ENCODE measurements around the gene ATRIP. TPM values are rescaled to one million over a fixed set of nuclear protein-coding genes. Genes with fewer than 3 reads are reported as not detected.

ATRIP gene
- total and polyA plus RNA-seq, 4 donors, result 1.7 to 4.6 (median 2.9) TPM

DNA sequence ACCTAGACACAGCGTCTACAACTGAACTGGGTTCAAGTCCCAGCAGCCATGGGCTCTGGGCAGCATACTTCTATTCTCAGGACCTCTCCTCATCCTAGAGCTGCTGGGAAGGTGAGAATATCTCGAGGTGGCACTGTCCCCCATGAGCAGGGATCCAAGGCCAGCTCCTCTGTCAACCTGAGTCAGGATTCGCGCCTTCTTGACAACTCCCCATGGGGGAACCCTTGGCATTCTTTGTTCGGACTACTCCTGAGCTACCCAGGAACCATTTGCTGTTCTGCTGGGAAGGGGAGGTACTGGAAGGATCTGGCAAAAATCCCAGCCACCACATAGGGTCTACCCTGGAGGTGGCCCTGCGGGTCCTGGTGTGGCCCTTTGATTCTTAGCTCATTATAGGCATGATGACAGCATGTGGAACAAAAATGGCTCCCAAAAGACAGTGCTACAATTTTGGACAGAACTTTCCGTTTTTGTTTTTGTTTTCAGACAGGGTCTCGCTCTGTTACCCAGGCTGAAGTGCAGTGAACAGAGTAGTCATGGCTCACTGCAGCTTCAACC, 38.9 kb upstream of the ATRIP start:
- H3K36me3 ChIP-seq (ENCODE audit: control insufficient read depth in 4 of 4, insufficient read depth in 3 of 4, low read depth in 1 of 4, low read length in 3 of 4), result peaks cover 32 to 97% (median 48%) of the 10 kb centered on the region in 4 donors
- WGBS, result 87% methylated on average over 8 of the region's 8 CpGs
- TF ChIP-seq FOXA2 (IDR thresholded peaks at IDR 0.05), result no peak
- no peak for TF ChIP-seq FOXA1 (IDR thresholded peaks at IDR 0.05)
- H3K27ac ChIP-seq (ENCODE audit: low read depth in 1 of 2, low read length in 2 of 2), result no peak overlapping the region
- no peaks in the 10 kb centered on the region for H3K4me1 ChIP-seq (ENCODE audit: control insufficient read depth in 4 of 4, insufficient read depth in 4 of 4, low read length in 3 of 4)
- H3K9me3 ChIP-seq (ENCODE audit: control insufficient read depth in 4 of 4, low read length in 3 of 4), result no peaks in the 10 kb centered on the region
- H3K27me3 ChIP-seq (ENCODE audit: control insufficient read depth in 4 of 4, insufficient read depth in 4 of 4, low read length in 3 of 4), result no peaks in the 10 kb centered on the region
- H3K4me3 ChIP-seq (ENCODE audit: low read depth in 1 of 3, low read length in 3 of 3), result no peak overlapping the region
- H3K9ac ChIP-seq (ENCODE audit: low read depth in 1 of 2, low read length in 2 of 2), result no peak overlapping the region
- no peak for DNase-seq (ENCODE audit: low spot score)

DNA sequence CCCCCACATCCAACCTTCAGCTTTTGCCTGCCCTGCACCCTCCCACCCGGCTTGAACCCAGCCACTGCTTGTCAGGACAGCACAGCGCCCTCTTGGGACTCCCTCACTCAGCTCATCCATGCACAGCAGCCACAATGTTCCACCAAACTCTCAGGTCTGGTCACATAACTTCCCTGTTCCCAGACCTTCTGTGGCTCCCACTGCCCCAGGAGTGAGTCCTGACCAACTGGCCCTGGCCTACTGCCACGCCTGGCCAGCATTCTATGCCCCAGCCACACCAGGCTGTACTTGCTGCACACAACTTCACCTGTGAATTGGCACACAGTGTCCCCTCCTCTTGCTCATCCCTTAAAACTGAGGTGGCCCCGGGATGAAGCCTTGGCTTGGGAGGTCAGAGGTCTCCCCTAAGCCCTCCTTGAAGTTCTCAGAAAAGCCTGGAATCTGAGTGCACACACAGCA, 37.7 kb upstream of the ATRIP start:
- TF ChIP-seq, protein P1, sequence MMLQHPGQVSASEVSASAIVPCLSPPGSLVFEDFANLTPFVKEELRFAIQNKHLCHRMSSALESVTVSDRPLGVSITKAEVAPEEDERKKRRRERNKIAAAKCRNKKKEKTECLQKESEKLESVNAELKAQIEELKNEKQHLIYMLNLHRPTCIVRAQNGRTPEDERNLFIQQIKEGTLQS (IDR thresholded peaks at IDR 0.05), result no peak
- TF ChIP-seq, protein P2, sequence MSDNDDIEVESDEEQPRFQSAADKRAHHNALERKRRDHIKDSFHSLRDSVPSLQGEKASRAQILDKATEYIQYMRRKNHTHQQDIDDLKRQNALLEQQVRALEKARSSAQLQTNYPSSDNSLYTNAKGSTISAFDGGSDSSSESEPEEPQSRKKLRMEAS (IDR thresholded peaks at IDR 0.05), result no peak
- no peak for TF ChIP-seq HNF4A (conservative IDR thresholded peaks at IDR 0.05)
- TF ChIP-seq YY1 (IDR thresholded peaks at IDR 0.05), result no peak
- TF ChIP-seq FOXA2 (IDR thresholded peaks at IDR 0.05), result no peak
- TF ChIP-seq GABPA (IDR thresholded peaks at IDR 0.05 in 1 of 2, conservative IDR thresholded peaks at IDR 0.05 in 1 of 2), result no peak
- no peak for TF ChIP-seq JUND (IDR thresholded peaks at IDR 0.05)
- TF ChIP-seq HNF4G (IDR thresholded peaks at IDR 0.05), result no peak
- TF ChIP-seq, protein P3, sequence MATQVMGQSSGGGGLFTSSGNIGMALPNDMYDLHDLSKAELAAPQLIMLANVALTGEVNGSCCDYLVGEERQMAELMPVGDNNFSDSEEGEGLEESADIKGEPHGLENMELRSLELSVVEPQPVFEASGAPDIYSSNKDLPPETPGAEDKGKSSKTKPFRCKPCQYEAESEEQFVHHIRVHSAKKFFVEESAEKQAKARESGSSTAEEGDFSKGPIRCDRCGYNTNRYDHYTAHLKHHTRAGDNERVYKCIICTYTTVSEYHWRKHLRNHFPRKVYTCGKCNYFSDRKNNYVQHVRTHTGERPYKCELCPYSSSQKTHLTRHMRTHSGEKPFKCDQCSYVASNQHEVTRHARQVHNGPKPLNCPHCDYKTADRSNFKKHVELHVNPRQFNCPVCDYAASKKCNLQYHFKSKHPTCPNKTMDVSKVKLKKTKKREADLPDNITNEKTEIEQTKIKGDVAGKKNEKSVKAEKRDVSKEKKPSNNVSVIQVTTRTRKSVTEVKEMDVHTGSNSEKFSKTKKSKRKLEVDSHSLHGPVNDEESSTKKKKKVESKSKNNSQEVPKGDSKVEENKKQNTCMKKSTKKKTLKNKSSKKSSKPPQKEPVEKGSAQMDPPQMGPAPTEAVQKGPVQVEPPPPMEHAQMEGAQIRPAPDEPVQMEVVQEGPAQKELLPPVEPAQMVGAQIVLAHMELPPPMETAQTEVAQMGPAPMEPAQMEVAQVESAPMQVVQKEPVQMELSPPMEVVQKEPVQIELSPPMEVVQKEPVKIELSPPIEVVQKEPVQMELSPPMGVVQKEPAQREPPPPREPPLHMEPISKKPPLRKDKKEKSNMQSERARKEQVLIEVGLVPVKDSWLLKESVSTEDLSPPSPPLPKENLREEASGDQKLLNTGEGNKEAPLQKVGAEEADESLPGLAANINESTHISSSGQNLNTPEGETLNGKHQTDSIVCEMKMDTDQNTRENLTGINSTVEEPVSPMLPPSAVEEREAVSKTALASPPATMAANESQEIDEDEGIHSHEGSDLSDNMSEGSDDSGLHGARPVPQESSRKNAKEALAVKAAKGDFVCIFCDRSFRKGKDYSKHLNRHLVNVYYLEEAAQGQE (IDR thresholded peaks at IDR 0.05), result no peak
- no peak for TF ChIP-seq FOXA1 (IDR thresholded peaks at IDR 0.05)
- TF ChIP-seq EGR1 (IDR thresholded peaks at IDR 0.05; ENCODE audit: low read depth in 2 of 2), result no peak
- TF ChIP-seq SP1 (IDR thresholded peaks at IDR 0.05), result no peak
- TF ChIP-seq RXRA (IDR thresholded peaks at IDR 0.05), result no peak
- TF ChIP-seq RAD21 (IDR thresholded peaks at IDR 0.05), result no peak
- TF ChIP-seq, protein P4, sequence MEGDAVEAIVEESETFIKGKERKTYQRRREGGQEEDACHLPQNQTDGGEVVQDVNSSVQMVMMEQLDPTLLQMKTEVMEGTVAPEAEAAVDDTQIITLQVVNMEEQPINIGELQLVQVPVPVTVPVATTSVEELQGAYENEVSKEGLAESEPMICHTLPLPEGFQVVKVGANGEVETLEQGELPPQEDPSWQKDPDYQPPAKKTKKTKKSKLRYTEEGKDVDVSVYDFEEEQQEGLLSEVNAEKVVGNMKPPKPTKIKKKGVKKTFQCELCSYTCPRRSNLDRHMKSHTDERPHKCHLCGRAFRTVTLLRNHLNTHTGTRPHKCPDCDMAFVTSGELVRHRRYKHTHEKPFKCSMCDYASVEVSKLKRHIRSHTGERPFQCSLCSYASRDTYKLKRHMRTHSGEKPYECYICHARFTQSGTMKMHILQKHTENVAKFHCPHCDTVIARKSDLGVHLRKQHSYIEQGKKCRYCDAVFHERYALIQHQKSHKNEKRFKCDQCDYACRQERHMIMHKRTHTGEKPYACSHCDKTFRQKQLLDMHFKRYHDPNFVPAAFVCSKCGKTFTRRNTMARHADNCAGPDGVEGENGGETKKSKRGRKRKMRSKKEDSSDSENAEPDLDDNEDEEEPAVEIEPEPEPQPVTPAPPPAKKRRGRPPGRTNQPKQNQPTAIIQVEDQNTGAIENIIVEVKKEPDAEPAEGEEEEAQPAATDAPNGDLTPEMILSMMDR (IDR thresholded peaks at IDR 0.05; ENCODE audit: low read depth, low read length, missing input control), result no peak
- TF ChIP-seq, protein P5, sequence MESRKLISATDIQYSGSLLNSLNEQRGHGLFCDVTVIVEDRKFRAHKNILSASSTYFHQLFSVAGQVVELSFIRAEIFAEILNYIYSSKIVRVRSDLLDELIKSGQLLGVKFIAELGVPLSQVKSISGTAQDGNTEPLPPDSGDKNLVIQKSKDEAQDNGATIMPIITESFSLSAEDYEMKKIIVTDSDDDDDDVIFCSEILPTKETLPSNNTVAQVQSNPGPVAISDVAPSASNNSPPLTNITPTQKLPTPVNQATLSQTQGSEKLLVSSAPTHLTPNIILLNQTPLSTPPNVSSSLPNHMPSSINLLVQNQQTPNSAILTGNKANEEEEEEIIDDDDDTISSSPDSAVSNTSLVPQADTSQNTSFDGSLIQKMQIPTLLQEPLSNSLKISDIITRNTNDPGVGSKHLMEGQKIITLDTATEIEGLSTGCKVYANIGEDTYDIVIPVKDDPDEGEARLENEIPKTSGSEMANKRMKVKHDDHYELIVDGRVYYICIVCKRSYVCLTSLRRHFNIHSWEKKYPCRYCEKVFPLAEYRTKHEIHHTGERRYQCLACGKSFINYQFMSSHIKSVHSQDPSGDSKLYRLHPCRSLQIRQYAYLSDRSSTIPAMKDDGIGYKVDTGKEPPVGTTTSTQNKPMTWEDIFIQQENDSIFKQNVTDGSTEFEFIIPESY (IDR thresholded peaks at IDR 0.05), result no peak
- TF ChIP-seq NR2F2 (IDR thresholded peaks at IDR 0.05), result no peak
- no peak for TF ChIP-seq TAF1 (conservative IDR thresholded peaks at IDR 0.05)

More for the DNA sequence above, 37.7 kb upstream of the ATRIP start:
- Histone ChIP-seq H3K27ac (ENCODE audit: low read depth in 1 of 2, low read length in 2 of 2) (no peak overlapping the region), H3K4me3 (ENCODE audit: low read depth in 1 of 3, low read length in 3 of 3) (no peak overlapping the region), H3K36me3 (ENCODE audit: control insufficient read depth in 4 of 4, insufficient read depth in 3 of 4, low read depth in 1 of 4, low read length in 3 of 4) (peaks cover 31 to 97% (median 47%) of the 10 kb centered on the region in 4 donors), H3K4me1 (ENCODE audit: control insufficient read depth in 4 of 4, insufficient read depth in 4 of 4, low read length in 3 of 4) (no peaks in the 10 kb centered on the region), H3K9me3 (ENCODE audit: control insufficient read depth in 4 of 4, low read length in 3 of 4) (no peaks in the 10 kb centered on the region), H3K27me3 (ENCODE audit: control insufficient read depth in 4 of 4, insufficient read depth in 4 of 4, low read length in 3 of 4) (no peaks in the 10 kb centered on the region), H3K9ac (ENCODE audit: low read depth in 1 of 2, low read length in 2 of 2) (no peak overlapping the region)
- WGBS, result 87% methylated on average over 4 of the region's 4 CpGs
- DNase-seq (ENCODE audit: low spot score), result no peak

Data from liver (tissue), 9 donors.